ENCODE data around the gene OLFM4.

OLFM4 gene

DNA sequence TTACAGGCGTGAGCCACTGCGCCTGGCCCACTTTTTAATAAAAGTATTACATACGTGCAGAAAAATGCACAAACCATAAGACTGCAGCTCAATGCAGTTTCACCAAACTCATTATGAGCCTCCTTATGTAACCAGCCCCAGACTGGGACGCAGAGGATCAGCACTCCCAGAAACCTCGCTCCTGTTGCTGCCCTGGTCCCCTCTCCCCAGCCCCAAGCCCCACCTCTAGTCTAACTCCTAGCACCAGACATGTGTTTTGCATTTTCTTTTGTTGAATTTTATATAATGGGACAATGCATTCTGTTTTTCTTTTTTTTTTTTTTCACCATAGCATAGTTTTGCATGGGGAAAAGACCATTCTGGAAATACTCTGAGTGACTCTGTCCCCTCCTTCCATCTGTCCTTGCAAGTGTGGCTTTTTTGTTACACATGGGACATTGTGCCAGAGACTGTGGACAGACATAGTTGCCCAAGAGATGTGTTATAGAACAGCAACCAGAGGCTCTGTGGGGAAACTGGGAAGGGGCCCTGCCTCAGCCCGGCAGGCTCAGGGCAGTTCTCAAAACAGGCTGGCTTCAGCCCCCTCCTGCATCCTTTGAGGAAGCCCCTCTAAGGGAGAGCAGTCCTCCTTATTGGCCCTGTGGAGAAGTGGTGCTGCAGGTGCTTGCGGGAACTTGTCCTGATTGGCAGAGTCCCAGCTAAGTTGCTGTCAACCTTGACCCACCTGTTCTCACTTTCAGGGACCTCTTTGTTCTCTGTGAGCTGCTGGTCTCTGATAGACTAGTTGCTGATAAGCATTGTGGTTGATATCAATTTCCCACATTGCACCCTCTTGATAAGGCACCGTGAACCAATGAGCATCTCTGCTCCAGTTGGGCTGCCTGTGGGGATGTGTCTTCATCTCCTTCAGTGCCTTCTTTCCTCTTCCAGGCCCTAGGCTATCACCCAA, 13.8 kb upstream of the OLFM4 start:
- DNase-seq, result no peak

GRCh38 chr13:53015971-53016370, 12.6 kb upstream of the OLFM4 start:
- no peak for DNase-seq

GRCh38 chr13:53017433-53017970, 11.1 kb upstream of the OLFM4 start:
- DNase-seq, result no peak

GRCh38 chr13:53018690-53019647, 9.6 kb upstream of the OLFM4 start:
- DNase-seq, result no peak

DNA sequence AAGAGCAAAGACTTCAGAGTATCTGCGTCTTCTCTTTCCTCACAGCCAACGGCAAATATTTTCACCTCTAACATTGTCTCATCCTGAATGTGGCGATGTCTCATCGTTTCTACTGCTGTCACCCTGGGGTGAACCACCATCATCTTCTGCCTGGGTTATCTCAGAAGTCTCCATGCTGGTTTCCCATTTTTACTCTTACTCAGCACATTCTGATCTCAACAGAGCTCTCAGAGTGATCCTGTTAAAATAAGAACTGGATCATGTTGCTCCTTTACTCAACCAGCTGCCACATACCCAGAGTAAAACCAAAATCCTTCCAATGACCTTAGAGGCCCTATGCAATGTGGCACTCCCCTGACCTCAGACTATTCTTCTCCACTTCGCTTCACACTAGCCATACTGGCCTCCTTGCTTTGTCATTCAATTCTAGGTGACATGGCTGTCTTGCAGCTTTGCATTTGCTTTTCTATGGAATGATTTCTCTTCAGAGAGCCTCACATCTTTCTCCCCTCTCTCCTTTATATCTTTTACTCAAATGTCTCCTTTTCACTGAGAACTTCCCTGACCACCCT, 7.8 kb upstream of the OLFM4 start:
- no peak for DNase-seq

DNA sequence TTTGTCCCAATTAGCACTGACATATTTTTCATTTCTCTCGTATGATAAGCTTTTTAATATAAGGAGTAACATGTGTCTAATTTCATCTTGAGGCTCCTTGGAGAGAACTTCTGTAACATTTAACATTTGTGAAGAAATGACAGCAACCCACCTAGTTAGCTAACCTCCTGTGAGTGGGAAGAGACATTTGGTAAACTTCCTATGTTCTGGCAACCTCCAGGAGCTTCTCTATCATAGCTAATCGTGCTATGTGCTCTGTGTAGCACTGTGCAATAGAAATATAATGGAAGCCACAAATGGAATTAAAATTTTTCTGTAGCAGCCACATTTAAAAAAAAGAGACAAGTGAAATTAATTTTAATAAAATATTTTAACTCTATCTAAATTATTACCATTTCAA, 5.4 kb upstream of the OLFM4 start:
- DNase-seq, result no peak

DNA sequence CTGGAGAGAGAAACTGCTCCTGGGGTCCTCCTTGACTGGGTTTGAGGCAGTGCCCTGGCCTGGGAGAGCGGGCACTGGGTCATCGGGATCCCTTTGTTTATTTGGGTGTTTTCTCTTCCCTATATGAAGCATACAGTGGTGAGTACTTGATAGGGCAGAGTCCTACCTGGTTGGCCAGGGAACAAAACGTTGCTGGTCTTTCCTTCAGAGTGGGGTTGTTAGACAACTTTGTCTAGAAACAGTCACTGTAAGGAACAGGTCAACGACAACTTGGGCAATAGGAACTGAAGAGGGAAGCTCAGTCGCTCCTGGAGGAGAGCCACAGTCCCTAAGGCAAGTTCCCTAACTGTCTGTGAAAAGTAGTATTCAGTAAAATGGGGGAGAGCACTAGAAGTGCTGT, 550 bp upstream of the OLFM4 start:
- DNase-seq, result no peak

DNA sequence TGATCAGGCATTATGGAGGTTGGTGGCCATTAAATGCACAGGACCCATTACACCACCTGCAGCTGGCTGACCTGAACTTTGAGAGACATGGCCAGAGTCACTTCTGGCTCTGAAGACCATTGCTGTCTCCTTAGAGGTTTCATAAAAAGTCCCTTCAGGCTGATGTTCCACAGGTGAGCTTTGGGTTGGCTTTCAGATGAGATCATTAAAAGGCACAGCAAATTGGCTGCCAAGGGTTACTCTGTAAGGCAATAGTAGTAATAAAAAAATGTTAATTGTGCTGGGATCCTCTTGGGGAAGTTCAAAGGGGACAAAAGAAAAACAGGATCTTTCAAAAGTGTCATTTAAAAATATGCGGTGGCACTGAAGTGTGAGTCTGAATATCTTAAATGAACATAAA, 4.2 kb downstream of the OLFM4 start:
- DNase-seq, result no peak

DNA sequence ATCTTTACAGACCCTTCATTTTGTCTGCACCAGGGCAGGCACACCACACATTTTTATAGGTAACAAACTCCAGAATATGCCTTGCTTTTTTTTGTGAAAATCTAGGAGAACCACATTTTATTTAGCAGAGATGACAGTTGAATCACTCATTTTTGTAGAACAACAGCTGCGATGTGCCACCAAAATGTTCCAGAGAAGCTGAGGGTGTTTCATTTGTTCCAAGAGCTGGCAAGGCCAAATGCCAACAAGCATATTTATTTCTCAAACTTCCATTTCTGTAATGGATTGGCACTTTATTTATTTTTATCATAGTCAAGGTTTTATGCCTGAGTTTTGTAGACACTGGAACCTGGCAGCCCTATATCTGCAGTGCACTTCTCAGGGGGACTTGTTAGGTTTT, 10.4 kb downstream of the OLFM4 start:
- no peak for DNase-seq

DNA sequence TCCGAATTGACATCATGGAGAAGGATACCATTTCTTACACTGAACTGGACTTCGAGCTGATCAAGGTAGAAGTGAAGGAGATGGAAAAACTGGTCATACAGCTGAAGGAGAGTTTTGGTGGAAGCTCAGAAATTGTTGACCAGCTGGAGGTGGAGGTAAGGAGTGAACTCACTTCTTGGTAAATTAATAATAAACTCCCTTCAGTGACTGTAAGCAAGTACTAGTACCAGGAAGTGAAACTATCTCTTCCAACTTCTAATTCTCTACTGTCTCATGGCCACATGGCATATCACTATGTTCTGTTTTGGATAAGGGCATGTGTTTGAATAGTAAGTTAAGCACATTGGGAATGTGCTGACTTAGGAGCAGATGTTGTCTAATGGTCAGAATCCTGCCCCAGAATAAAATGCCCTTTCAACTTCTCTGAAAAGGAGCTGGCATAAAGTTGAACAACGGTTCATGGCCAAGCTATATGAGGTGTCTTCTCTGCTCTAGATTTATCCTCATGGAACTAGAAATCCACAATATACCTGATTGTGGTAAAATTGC, 13.4 kb downstream of the OLFM4 start:
- DNase-seq, result no peak

GRCh38 chr13:53042877-53043276, 14.3 kb downstream of the OLFM4 start:
- no peak for DNase-seq

GRCh38 chr13:53043398-53043797, 14.8 kb downstream of the OLFM4 start:
- no peak for DNase-seq

- no peak for DNase-seq
Observed at GRCh38 chr13:53045189-53045588, 16.6 kb downstream of the OLFM4 start.

DNA sequence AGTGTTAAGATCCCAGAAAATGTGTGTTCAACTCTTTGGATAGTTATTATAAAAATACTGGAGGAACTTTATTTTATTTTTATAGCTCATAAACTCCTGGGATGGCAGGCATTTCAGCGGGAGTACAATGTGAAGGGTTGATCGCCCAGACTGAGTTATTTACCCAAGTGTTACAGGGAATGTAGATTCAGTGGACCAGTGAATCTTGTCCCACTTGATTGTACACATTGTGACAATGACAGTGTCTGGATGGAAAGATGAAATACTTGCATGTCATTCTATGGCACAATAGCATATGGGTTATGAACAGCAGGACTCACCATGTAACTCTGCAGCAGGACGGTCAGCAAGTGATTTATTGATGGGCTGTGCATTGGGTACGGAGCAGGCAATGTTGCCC, 20.3 kb downstream of the OLFM4 start:
- DNase-seq, result no peak

- DNase-seq, result no peak
Observed at GRCh38 chr13:53050151-53050550, 21.5 kb downstream of the OLFM4 start.

- DNase-seq, result no peak
Observed at GRCh38 chr13:53052675-53053074, 24.1 kb downstream of the OLFM4 start.

- DNase-seq, result no peak
Observed at GRCh38 chr13:53054569-53054968, 26.0 kb downstream of the OLFM4 start.

DNA sequence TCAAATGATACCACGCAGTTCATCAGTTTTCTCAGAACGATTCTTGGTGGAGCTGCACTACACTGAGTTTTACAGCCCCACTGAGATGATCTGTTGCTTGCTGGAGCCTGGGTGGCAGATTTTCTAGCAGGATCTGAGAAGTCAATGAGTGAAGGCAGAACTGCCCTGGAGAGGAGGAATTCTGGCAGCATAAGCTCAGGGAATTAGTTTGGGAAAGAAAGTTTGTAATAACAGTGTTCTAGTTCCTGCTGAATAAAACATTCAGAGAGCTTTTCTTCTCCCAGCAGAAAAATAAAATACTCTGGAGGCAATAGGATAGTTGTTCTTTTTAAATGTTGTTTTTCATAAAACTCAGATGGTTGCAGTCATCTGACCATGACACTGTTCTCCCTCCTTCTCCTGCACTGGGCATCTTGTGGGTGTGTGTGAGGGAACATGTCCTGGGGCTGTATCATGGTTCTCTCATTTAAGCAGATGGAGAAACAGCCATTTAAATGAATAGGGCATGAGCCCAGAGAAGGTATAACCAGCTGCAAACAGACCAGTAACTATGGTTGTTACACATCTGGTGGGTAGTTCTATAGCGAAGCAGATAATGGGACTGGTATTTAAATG, 29.6 kb downstream of the OLFM4 start:
- no peak for DNase-seq

DNA sequence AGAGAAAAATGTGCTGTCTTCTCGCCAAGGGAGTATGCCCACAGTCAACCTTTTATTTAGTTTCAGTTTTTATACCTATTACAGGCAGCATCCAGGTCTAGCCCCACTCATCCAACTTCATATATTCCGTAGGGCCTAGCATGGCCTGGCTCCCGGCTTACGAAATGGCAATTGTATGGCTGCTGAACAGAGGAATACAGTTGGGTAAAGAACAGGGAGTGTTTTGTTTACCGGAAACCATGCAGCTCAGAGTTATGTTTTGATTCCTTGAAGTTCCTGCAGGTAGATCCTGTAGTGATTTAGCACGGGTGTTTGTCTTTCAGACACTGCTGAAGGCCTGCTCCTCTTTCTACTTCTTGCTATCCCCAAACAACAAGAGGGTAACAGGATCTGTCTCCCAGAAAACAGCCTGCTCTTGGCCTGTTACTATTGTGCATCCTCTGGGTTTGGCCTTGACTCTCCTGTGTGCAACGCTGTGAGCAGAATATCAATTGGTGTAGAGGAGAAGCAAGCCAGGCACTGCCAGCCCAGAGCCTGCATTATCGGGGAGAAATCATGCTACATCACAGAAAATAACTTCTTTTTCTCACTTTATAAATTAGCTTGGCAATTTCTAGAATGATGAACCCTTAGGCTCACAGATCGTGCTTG, 32.4 kb downstream of the OLFM4 start:
- DNase-seq, result no peak

GRCh38 chr13:53064731-53065130, 36.1 kb downstream of the OLFM4 start:
- no peak for DNase-seq

DNA sequence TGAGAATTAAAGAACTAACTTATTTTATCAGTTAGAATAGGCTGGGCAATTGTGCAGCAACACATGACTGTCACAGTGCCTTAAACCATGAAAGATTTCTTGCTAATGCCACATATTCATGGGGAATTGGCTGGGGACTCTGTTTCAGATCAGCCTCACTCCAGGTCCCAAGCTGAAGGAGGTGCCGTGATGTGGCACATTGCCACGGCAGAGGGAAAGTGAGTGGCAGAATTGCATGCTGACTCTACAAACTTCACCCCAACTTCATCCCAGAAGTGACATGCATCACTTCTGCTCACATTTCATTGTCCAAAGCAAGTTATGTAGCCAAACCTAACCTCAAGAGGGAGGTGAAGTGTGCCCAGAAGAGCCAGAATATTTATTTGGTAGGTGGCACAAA, 37.8 kb downstream of the OLFM4 start:
- DNase-seq, result no peak

All from hematopoietic multipotent progenitor cell treated with erythropoietin and hydrocortisone succinate and interleukin-3 and kit ligand, for 6 days (in vitro differentiated cells).